ENCODE data around the gene ELMO1.

- TF ChIP-seq ARNT (IDR thresholded peaks at IDR 0.05) (no peak), FOXM1 (IDR thresholded peaks at IDR 0.05; ENCODE audit: borderline replicate concordance) (no peak), SUZ12 (IDR thresholded peaks at IDR 0.05) (no peak), L3MBTL2 (conservative IDR thresholded peaks at IDR 0.05) (no peak), ZNF384 (IDR thresholded peaks at IDR 0.05) (no peak), FOXA1 (IDR thresholded peaks at IDR 0.05) (no peak), LEF1 (IDR thresholded peaks at IDR 0.05; ENCODE audit: borderline replicate concordance) (no peak), FOXK2 (IDR thresholded peaks at IDR 0.05) (no peak), ELF4 (IDR thresholded peaks at IDR 0.05) (no peak), SP1 (IDR thresholded peaks at IDR 0.05) (no peak)
Observed at GRCh38 chr7:36966039-36966438, 482.6 kb downstream of the ELMO1 start.
